ENCODE results near the gene FOXL3.
"Not testable (repeated sequence)": the region's sequence is repeated elsewhere in the genome, so short reads cannot be mapped to it uniquely, and the experiment has no call there.

FOXL3 gene

DNA sequence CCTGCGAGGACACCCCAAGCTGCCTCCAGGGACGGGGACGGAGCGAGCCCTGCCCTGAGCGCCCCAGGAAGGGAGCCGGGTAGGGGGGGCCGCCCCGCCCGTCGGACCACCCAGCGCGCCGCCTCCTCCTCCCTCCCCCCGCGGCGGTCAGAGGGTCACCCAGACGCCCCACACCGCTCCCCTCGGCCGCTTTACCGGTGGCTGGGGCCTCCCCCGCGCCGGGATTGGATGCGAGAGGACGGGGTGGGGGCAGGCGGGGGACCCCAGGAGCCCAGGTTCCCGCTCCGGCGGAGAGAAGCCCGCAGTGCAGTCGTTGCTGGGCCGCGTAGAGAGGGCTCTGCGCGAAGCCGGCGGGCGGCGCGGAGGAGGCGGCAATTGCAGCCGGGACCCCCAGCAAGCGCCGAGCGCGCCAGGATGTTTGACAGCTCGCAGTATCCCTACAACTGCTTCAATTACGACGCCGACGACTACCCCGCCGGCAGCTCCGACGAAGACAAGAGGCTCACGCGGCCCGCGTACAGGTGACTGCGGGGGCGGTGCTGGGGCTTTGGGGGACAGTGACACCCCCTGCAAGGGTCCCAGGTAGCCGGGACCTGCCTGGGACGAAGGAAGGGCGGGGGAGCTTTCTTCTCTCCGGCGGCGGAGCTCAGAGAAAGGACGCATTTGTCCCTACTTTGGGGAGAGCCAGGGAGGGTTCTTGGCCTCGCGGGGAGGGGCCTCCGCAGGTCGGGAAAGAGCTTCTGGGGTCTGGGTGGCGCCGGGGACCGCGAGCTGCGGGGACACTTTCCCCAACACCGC is at the start of gene FOXL3:
Gene FOXL3 (plus strand): TSS at position 415 of the 798 bp plus-strand sequence. CDS start 0 bp downstream, at position 415.
- no peak for DNase-seq (ENCODE audit: low read depth)

DNA sequence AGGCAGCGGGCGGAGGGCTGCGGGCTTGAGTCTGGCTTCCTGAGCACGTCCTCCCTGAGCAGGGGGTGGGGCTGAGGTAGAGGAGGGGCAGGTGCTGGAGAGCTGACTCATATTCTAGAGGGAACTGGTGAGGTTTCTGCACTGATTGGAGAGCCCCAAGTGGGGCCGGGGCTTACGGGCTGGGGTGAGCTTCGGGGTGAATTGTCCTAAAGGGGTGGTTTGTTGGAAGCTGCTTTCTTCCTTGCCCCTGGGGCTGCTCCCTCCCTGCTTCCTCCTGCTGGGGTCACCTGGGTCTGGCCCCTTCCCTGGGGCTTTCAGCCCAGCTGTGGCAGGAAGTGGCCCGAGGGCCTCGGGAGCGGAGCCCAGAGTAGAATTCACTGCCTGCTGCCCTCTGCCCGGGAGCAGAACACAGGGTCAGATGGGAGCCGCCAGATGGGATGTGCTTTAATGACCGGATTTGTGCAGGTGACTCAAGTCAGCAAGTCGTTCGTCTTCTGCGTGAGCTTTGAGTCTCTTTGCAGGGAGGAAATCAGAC is 49.0 kb upstream of the FOXL3 start:
- no peak for DNase-seq (ENCODE audit: low read depth)

DNA sequence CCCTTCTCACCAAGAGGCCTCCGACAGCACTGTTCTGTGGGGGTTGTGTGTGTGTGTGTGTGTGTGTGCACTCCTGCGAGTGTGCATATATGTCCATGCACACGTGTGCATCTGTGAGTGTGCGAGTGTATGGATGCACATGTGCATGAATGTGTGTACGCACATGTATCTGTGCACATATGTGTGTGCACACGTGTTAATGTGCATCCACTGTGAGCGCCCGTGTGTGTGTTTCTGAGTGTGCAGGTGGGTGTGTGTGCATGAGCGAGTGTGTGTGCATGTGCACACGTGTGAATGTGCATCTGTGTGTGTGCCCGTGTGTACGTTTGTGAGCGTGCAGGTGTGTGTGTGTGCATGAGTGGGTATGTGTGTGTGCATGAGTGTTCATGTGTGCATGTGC is 48.5 kb upstream of the FOXL3 start:
- no peak for DNase-seq (ENCODE audit: low read depth)

DNA sequence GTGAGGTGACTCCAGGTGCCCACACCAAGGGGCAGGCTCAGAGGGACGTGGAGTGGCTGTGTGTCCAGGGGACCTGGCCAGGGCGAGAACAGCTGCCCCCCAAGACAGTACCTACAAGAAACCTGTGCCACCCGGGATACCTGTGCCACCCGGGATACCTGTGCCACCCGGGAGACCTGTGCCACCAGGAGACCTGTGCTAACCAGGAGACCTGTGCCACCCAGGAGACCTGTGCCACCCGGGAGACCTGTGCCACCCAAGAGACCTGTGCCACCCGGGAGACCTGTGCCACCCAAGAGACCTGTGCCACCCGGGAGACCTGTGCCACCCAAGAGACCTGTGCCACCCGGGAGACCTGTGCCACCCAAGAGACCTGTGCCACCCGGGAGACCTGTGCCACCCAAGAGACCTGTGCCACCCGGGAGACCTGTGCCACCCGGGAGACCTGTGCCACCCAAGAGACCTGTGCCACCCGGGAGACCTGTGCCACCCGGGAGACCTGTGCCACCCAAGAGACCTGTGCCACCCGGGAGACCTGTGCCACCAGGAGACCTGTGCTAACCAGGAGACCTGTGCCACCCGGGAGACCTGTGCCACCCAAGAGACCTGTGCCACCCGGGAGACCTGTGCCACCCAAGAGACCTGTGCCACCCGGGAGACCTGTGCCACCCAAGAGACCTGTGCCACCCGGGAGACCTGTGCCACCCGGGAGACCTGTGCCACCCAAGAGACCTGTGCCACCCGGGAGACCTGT is 47.0 kb upstream of the FOXL3 start:
- DNase-seq (ENCODE audit: low read depth): not testable (repeated sequence)

DNA sequence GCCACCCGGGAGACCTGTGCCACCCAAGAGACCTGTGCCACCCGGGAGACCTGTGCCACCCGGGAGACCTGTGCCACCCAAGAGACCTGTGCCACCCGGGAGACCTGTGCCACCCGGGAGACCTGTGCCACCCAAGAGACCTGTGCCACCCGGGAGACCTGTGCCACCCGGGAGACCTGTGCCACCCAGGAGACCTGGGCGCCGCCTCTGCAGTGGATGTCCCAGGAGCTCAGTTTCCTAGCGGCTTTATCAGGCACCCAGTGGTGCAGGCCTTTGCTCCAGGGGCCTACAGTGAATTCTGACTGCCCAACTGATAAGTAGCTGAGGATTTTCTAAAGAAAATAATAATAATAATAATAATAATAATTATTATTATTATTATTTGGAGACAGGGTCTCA is 46.4 kb upstream of the FOXL3 start:
- not testable (repeated sequence) for DNase-seq (ENCODE audit: low read depth)

DNA sequence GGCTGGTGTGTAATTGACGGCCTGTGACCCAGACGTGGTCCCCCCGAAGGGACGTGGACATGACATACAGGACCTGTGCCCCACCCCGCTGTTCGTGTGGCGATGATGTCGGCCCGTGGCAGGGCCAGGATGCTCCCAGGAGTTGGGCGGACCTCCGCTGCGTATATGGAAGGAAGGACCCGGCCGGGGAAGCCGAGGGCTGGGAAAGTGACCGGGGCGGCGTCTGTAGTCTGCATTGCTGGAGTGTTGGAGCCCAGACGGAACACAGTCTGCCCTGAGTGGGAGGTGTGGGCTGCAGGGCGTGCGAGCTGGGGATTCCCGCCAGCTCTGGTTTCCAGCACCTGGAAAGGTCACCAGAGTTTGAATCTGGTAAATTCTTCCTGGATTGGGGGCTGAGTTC is 45.0 kb upstream of the FOXL3 start:
- no peak for DNase-seq (ENCODE audit: low read depth)

DNA sequence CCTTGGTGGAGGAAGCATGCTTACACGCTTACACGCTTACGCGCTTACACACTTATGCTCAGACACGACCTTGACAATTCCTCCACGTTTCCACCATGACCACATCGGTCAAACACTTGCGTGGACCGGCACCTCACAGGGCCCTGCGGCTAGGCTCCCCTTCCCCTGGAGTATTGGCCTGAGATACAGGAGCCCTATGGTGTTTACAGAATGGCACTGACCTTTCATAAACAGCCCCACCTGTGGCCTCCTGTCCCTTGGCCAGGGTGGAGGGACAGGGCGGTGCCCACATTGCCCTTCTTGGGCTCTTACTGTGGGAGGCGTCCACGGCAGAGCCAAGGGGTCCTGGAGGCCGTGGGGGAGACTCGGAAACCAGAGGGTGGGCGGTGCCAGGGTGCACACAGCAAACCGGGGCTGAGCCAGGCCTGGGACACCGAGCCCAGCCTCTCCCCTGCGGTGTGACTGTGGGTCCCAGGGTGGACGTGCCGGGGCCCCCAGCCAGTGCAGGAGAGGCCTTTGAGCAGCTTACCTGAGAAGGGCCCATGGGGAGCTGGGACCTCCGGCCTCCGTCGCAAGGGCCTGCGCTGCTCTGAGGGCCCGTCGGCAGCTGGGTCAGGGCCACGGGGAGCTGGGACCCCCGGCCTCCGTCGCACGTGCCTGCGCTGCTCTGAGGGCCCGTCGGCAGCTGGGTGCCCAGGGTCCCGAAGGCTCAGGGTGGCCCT is 44.2 kb upstream of the FOXL3 start:
- DNase-seq (ENCODE audit: low read depth): no peak

DNA sequence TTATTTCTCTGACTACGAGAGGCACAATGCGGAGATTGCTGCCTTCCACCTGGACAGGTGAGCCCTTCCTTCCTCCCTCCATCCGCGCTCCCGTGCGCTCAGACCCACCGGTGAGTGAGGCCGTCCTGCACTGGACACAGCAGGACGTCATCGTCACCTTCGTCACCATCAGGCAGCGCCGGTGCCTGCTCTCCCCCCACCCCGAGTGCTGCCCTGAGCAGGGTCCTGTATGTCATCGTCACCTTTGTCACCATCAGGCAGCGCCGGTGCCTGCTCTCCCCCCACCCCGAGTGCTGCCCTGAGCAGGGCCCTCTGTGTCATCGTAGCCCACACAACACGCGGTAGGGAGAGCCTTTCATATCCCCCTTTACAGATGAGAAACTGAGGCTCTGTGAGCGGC is 43.5 kb upstream of the FOXL3 start:
- DNase-seq (ENCODE audit: low read depth): no peak

DNA sequence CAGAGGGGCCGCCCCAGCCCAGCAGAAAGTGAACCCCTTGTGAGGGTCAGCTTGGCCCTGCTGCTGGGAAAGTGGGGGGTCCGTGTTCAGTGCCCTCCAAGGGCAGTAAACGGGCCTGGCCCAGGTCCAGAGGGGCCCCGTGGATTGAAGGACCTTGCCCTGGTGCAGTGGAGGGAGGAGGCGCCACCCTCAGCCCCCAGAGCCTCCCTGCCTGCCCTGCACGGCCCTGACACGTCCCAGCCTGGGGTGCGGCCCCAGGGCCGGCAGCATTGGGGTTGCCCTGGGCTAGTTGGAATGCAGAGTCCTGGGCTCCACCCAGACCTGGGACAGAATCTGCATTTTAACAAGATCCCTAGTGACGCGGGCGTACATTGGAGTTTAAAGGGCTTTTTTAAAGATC is 42.8 kb upstream of the FOXL3 start:
- DNase-seq (ENCODE audit: low read depth): no peak

DNA sequence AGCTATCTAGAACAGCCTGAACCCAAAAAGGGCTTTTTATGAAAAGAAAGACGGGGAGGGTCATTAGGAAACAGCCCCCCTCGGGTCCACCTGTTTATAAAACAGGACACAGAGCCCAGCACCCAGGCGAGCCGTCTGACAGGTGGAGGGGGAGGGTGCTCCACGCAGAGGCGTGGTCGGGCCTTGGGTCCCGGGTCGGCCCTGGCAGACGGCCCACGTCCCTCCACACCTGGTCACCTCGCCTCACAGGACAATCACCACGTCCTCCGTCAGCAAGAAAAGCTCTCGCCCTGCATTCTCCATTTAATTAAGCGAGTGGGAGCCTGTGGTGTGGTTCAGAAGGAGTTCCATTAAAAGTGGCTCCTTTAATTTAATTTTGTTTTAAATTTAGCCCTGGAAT is 42.3 kb upstream of the FOXL3 start:
- no peak for DNase-seq (ENCODE audit: low read depth)

DNA sequence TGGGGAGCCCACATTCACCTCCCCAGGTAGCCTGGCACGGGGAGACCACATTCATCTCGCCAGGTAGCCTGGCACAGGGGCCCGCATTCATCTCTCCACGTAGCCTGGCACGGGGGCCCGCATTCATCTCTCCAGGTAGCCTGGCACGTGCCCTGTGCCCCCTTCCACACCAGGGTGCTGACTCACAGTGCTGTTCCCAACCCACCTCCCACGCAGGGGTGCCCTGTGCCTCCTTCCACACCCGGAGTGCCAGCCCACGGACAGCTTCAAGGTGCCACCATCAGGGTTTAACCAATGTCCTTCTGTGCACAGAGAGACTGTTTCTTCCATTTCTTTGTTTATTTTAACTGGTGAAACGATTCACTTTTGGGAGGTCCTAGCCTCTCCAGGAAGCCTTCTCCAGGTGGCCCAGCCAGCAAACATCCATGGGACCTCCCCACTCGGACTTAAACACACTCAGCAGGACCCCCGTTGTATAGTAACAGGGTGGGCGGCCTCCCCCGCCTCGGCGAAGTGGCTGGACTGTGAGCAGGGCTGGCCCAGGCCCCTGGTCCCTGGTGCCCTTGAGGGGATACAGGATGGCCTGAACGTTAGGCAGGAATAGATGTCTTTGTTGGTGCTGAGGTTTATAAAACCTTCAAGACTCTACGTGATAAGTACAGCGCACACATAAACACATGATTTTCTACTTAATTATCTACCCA is 41.1 kb upstream of the FOXL3 start:
- DNase-seq (ENCODE audit: low read depth): no peak

DNA sequence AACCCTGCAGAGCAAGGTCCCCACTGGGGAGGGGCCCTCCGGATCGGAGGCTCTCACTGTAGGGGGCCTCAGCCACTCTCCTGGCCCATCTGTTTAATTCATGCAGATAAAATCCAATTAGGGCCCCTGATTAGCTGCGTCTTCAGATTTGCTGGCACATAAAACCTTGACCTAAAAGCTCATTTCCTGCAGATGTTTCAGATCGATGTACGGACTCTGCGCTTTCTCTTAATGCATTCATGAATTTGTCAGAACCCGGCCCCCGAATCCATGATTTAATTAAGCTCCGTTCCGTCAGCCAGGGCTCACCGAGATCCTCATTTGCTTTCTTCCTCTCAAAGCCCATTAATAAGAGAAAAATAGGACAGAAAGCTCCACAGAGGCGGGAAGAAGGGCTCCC is 40.0 kb upstream of the FOXL3 start:
- DNase-seq (ENCODE audit: low read depth): no peak

DNA sequence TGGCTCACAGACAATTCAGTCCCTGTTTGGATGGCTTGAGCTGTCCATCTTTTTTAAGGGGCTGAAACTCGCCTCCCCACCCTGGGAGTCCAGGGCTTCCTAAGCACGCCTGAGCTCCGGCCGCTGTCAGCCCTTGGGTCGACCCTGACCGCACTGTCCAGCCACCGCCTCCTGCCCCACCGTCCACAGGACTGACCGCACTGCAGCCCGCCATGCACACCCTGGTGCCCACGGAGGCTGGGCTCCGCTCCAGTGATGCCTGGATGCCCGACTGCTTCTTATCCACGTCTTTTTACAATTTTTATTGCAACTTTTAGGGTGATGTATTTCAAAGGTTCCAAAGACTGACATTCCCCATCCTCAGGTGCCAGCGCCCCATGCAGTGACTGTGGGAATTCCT is 39.4 kb upstream of the FOXL3 start:
- DNase-seq (ENCODE audit: low read depth): no peak

DNA sequence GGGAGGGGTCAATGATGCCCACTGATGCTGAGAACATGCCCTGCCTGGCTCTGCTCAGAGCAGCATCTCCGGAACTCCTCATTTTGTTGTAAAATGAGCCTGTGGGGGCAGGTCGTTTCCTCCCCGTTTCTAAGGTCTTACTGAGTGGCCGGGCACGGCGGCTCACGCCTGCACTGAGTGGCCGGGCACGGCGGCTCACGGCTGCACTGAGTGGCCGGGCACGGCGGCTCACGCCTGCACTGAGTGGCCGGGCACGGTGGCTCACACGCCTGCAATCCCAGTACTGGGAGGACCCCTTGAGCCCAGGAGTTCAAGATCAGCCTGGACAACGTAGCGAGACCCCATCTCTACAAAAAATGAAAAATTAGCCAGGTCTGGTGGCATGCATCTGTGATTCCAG is 39.0 kb upstream of the FOXL3 start:
- no peak for DNase-seq (ENCODE audit: low read depth)

DNA sequence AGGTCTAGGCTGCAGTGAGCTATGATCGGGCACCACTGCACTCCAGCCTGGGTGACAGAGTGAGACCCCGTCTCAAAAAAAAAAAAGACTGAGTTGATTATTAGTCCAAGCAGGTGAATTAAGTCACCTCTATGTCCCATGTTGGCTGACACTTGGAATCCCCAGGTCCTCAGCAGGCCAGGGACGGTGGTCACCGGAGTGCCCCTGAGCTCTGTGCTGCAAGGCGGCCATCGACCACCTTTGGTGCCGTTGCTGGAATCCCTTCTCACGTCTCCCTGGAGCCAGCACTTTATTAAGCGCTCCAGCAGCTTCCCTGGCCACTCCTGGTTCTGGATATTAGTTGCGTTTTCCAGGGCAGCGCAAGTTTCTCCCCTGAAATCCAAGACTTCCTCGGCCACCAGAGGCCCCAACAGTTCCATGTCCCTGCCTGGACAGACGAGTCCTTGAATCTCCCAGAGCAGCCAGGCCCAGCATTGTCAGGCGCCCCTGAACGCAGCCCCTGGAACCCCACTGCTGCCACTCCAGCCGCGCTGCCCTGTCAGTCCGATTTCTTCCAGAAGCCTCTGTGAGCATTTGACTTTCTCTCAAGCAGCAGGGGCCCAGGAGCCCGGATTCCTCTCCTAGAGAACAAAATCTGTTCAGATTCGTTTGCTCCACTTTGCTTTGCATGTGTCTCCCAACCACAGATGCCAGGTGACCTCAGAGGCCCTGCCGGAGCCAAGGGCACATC is 38.4 kb upstream of the FOXL3 start:
- no peak for DNase-seq (ENCODE audit: low read depth)

DNA sequence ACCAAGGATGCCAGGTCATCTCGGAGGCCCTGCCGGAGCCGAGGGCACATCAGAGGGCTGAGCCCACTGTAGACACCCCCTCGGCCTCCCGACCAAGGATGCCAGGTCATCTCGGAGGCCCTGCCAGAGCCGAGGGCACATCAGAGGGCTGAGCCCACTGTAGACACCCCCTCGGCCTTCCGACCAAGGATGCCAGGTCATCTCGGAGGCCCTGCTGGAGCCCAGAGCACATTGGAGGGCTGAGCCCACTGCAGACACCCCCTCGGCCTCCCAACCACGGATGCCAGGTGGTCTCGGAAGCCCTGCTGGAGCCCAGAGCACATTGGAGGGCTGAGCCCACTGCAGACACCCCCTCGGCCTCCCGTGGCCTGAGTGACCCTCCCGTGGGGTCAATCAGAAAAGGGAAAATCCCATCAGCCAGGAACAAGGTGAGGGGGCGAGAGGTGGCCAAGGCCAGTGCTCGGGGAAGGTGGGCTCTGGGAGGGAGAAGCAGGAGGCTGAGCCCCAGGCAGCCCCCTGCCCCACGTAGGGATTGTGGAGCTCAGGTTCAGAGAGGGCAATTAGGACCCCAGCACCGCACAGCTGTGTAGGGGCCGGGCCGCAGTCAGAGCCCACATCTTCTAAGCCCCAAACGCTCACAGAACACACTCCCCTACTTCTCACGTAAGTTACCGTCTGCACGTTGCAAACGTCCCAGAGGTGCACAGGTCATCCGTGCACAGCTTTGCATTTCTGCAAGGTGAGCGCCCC is 37.6 kb upstream of the FOXL3 start:
- DNase-seq (ENCODE audit: low read depth): no peak

DNA sequence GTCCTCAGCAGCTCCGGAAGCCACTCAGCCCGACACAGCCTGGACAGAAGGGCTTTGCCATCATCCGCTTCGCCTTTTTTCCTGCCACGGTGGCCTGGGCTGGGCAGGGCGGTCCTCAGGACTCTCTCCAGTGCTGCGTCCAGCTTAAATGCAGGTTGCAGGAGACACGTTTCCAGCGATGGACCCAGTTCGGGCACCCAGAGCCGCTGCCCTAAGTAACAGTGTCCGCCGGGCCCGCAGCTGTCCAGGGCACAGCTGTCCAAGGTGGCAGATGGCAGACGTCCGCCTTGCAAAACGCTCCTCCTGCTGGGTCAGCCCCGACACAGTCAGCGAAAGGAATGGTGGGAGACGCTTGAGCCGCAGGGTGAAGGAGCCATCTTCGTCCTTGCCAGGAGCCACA is 37.0 kb upstream of the FOXL3 start:
- DNase-seq (ENCODE audit: low read depth): no peak

DNA sequence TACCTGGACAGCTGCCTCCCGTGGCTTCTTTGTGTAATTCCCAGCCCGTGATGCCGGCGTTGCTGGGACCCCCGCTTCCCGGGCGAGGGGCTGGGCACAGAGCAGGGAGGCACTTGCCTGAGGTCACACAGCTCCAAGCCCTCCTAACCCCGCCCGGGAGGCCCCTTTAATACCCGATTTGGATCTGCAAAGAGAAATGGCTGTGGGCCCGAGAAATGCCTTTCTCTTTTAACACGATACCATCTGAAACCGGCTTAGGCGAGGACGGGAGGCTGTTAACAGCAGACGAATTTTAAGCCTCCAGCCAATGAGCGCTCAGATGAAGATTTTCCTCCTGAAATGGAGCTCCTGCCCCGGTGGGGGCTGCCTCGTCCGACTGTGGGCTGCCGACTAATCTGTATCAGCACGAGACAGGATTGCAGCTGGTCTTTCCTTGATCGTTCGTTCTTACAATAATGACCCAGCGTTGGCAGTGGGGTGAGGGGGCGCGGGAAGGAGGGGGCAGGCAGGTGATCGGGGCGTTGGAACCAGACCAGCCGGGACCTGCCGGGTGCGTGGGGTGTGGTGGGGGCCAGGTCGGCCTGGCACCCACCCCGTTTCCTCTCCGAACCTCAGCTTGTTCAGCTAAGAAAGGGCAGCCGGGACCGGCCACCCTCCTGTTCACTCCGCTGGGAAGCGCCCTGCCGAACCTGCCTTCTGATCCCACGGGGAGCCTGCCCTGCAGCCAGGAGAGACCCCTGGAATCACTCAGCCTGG is 36.2 kb upstream of the FOXL3 start:
- DNase-seq (ENCODE audit: low read depth): no peak

DNA sequence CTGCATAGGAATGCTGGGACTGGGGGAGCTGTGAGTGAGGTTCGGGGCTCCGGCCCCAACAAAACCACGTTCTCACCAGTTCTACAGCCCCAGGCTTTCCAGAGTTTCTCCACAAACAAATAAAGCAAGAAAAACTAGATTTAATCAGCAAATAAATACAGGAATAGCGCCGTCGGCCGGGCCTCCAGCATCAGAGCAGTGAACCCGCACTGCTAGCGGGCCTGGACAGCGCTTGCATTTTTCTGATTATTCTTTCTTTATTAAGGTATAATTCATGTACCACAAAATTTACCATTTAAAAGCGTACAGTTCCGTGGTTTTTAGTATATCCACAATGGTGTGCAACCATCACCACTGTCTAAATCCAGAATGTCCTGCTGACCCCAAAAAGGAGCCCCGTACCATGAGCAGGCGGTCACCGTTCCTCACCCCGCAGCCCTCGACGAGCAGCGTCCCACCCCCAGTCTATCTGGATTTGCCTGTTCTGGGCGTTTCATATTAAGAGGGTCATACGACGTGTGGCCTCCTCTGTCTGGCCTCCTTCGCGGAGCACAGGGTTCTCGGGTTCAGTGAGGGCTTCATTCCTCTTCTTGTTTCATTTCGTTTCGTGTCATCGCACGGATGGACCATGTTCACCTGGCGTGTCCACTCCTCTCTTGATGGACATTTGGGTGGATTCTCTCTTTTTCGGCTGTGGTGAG is 35.5 kb upstream of the FOXL3 start:
- DNase-seq (ENCODE audit: low read depth): no peak
